WI38 (cell line): Measurements from ENCODE around the gene DYNC1LI1.

Experiments
- H3K4me3 ChIP-seq: 2 replicates; pipeline ENCODE4 v1.5.1; 2011; ENCODE audit warnings: low read depth, mild to moderate bottlenecking, control low read depth, low read length
- CTCF ChIP-seq: IDR thresholded peaks from 2 replicates; pipeline ENCODE4 v1.5.1; 2012; ENCODE audit warnings: low read depth, mild to moderate bottlenecking, control low read depth, low read length

Gene DYNC1LI1

DNA sequence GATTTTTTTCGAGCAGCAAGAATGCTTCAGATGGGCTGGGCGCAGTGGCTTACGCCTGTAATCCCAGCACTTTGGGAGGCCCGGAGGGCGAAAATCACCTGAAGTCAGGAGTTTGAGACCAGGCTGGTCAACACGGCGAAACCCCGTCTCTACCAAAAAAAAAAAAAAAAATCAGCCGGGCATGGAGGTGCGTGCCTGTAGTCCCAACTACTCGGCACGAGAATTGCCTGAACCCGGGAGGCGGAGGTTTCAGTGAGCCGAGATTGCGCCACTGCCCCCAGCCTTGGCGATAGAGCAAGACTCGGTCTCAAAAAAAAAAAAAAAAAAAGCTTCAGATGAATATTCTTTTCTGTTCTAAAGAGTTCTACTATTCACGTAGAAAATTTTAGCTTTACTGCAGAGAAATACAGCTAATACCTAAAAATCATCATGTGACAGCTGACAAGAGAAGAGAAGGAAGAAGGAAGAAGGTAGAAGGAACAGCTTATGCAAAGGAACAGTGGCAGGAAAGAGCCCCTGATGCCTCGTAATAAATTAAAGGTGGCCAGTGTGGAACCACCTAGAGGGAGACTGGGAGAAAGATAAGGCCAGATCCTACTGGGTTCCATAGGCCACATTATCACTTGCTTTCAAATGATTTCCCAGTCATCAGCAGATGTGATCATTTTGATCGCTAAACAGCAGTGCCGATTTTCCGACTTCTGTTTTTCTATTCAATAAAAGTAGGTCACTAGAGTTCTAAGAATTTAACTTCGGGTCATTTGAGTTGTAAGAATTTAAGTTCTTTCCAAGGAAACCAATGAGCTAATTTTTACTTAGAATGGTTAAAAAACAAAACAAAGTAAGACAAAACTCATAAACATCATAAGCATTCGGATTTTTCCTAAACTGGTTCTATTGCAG, 69.5 kb downstream of the DYNC1LI1 start:
- no peak for TF ChIP-seq CTCF
- peak overlapping the region; percentile 94 for H3K4me3 ChIP-seq

DNA sequence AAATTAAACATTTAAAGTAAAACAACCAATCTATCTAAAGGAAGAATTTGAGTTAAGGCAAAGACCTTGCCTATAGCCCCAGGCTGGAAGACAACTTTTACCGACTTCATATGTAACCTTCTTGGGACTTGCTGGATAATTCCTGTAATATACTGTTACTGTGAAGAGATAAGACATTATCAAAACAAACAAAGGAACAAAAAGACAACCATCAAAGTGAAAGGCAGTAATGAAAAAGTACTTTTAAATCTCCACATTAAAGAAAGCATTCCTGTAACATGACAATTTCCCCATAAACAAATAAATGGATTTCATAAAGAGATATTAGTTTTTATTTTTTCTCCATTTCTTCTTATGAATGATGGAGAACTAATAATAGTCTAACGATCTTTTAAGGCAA, 70.4 kb downstream of the DYNC1LI1 start:
- TF ChIP-seq CTCF, result no peak
- no peak overlapping the region for H3K4me3 ChIP-seq

GRCh38 chr3:32499585-32499984, 71.1 kb downstream of the DYNC1LI1 start:
- TF ChIP-seq CTCF, result no peak
- H3K4me3 ChIP-seq, result no peak overlapping the region

DNA sequence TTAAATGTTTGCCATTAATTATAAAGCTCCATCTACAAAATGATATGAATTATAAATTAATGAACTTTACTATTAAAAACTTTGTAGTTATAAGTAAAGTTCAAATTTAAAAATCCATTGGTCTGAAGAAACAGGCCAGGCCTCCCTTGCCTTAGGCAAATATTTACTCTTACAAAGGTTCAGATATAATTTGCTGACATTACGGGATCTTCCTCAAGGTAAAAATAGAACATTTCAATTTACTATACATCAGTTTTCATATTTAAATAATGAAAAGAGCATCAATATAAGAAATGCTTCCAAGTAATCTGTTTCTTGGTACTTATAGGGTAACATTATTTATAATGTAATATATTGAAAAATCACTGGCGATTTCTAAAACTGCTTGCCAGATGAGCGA, 71.7 kb downstream of the DYNC1LI1 start:
- TF ChIP-seq CTCF, result no peak
- no peak overlapping the region for H3K4me3 ChIP-seq

DNA sequence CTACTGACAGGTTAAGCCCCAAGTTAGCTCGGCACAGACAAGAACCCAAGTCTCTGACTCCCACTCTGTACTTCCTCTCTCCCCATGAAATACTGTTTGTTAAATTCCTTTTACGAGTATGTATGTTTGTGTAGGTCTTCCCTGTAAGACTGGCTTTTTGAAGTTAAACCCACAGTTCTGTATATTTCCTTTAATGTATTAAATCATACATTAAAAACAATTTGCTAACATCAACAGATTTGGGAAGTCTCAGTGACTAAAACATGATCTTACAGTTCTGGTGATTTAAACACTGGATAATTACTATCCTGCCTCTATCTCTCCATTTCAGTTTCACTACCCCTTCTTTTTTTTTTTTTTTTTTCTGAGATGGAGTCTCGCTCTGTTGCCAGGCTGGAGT, 72.4 kb downstream of the DYNC1LI1 start:
- no peak for TF ChIP-seq CTCF

DNA sequence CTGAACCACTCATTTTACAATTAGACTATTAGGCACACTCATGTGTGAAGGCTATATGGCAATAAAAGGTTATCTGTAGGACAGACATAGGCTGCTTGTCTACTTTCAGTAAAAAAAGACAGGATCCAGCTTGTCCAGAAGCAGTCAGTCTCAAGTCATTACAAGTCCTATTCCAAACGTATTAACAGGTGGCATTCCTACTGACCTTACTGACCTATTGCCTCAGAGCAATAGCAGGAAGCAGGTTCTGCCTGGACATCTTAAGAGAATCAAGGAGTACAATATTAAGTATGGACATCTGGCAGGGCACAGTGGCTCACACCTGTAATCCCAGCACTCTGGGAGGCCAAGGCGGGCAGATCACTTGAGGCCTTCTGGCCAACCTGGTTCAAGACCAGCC, 75.0 kb downstream of the DYNC1LI1 start:
- H3K4me3 ChIP-seq, result no peak overlapping the region
- TF ChIP-seq CTCF, result no peak

More for the DNA sequence above, 72.4 kb downstream of the DYNC1LI1 start:
- H3K4me3 ChIP-seq, result no peak overlapping the region

GRCh38 chr3:32495085-32495484, 75.6 kb downstream of the DYNC1LI1 start:
- H3K4me3 ChIP-seq, result no peak overlapping the region
- no peak for TF ChIP-seq CTCF
